ENCODE data around the gene NGB.
"Not testable (repeated sequence)": the region's sequence is repeated elsewhere in the genome, so short reads cannot be mapped to it uniquely, and the experiment has no call there.

NGB gene

GRCh38 chr14:77290705-77291104 lies 19.7 kb upstream of the NGB start:
- DNase-seq = no peak

- no peak for DNase-seq
Measured at GRCh38 chr14:77286576-77286975, 15.6 kb upstream of the NGB start.

GRCh38 chr14:77284466-77284865 lies 13.5 kb upstream of the NGB start:
- no peak for DNase-seq

GRCh38 chr14:77284066-77284465 lies 13.1 kb upstream of the NGB start:
- DNase-seq = no peak

DNA sequence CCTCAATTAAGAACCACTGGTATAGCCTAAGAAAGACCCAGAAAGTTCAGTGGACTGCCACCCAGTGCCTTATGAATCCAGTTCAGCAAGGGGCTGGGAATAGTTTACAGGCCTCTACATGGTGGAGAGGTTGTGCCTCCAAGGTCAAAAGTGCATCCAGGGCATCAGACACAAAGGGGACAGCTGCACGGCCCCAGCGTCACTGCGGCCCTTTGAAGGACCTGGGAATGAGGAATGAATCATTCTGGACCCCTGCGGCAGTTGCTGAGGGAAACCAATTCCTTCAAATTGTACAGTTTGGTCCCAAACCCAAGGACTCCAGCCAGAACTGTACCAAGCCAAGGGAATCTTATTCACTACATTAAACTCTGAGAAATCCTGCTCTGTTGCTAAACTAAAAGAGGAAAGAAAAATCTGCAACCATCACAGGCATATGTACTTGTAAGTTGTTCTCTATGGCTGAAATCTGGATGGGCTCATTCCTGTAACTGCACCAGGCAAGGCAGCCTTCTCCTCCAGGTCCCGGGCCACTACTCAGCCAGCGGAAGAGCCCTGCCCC lies 10.9 kb upstream of the NGB start:
- DNase-seq = no peak

DNA sequence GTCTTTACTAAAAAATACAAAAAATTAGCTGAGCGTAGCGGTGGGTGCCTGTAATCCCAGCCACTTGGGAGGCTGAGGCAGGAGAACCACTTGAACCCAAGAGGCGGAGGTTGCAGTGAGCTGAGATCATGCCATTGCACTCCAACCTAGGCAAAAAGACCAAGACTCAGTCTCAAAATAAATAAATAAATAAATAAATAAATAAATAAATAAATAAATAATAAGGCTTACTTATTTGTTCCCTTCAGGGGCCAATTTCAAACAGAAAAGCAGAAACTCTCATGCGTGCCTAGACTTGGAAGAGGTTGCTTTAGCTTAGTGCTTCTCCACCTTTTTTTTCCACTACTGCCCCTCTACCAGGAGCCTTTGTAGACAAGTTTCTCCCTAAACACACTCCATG lies 9.9 kb upstream of the NGB start:
- not testable (repeated sequence) for DNase-seq

DNA sequence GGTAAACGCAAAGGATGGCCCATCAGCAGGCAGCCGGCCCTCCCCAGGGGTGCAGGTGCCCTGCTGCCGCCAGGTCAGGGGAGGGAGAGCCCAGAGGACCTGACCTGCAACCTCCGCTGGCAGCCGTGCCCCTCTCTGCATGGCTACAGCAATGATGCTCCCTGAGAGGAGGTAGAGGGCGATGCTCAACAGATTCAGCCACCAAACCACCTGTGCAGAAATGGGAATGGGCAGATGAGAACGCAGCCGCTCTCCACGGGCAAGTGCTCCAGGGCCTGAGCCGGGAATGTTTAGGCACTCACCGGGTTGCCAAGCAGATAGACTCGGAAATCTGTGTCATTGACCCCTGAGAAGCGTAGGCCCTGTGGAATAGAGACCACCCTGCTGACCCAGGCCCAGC lies 8.7 kb upstream of the NGB start:
- no peak for DNase-seq

GRCh38 chr14:77278461-77279230 lies 7.6 kb upstream of the NGB start:
- no peak for DNase-seq

DNA sequence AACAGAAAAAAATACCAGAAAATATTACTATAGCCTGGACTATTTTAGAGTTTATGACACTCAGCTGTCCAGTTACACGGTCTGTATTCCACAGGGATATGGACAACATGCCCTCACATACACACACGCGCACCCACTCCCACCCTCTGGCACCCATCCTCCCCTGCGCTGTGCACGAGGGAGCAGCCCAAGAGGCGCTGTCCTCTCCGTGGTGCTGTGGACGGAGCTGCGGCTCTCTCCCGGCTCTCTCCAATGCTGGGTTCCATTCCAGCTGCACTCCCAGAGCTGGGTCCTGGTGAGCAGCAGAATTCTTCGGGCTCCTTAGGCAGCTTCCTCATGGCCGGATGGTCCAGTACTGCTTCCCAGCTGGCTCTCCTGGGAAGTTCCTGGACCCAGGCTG lies 6.0 kb upstream of the NGB start:
- DNase-seq = no peak

DNA sequence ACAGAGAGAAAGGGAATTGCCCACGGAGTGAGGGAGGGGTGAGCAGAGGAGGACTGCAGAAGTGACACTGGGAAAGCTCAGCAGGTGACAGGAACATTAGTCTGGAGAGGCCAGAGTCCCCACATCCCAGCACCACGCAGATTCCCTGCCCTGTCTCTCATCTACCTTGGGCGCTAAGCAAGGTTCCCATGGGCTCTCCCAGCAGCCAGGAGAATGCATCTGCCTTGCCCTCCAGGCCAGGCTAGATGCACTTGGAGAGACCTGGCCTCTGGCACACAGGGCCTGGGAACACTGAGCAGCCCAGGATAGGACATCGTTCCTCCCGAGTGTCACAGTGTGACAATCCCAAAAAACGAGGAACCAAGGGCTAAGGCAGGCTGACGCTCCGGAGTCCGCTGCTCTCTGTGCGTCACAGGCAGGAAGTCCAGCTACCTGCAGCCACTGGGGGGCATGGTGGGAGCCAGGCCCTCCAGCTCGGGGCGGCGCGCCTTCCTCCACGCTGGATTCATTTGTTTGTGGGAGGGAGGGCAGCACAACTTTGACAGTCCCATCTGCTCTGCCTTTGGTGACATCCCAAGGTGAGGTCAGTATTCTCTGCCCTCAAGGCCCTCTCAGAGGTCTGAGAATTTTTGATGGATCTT lies 5.4 kb upstream of the NGB start:
- no peak for DNase-seq

- no peak for DNase-seq
Measured at GRCh38 chr14:77275601-77276017, 4.6 kb upstream of the NGB start.

DNA sequence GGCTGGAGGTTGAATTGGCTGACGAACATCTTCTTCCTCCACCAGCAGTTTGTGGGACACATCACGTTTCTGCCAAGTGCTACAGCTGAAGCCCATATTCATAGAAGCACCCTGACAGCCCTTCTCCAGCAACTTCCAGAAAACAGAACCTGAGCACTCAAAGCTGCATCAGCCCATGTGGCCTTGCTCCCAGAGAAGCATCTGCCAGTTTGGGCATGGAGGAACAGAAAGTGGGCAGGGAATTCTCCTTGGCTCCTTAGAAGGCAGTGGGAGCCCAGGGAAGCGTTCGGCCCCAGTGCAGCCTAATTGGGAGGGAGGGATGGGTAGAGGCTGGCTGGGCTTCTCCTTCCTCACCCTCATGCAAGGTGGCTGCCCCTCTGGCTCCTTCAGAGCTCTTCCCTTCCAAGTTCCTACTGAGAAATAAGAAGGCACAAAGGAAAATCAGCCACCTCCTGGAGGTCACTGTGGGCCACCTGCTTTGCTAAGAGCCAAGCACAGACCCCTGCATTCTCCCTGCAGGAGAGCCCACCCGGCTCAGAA lies 4.1 kb upstream of the NGB start:
- DNase-seq = no peak

DNA sequence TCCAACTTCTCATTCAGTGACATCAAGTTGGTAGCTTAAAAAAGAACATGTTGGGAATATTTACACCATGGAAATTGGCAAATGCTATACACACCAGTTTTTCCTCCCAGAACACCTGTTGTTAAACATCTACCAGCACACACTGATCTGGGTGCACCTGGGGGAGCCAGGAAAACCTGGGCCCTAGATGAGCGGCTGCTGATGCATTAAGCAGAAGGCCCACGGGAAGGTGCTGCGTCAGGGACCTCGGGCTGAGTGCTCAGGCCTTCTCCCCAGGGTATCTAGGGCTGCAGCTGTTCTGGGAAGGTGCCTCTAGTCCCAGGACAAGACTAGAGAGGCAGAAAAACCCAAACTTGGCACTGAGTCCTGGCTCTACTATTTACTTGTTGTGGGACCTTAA lies 2.8 kb upstream of the NGB start:
- DNase-seq = no peak

GRCh38 chr14:77272261-77272660 lies 1.3 kb upstream of the NGB start:
- no peak for DNase-seq

DNA sequence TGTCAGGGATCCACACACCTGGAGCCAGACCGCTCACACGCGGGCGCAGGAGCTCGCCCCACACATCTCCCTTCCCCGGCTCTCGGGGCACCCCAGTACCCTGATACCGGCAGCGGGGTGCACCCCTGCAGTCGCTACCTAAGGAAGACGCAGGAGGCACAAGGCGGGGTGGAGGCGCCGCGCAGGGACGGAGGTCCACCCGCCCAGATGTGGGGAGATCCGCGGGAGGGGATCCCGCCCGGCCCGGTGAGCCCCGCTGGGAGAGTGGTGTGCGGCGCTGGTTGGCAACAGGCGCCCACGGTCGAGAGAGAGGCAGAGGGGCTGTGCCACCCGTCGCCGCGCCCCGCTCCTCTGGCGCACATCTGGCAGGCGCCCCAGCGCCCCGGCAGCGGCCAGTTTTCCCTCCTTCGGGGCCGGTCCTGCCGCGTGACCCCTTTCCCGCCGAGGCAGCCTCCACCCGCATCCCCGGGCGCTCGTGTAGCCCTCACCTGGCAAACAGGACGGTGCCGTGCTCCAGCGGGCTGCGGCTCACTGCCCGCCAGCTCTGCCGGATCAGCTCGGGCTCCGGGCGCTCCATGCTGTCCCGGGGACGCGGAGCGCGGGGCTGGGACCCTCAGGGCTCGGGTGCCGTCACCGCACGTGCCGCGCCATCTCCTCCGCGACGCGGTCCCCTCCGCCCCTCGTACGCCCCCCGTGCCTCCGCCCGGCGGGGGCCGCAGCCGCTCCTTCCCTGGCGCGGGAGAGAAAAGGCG lies 469 bp downstream of the NGB start:
- DNase-seq = no peak

DNA sequence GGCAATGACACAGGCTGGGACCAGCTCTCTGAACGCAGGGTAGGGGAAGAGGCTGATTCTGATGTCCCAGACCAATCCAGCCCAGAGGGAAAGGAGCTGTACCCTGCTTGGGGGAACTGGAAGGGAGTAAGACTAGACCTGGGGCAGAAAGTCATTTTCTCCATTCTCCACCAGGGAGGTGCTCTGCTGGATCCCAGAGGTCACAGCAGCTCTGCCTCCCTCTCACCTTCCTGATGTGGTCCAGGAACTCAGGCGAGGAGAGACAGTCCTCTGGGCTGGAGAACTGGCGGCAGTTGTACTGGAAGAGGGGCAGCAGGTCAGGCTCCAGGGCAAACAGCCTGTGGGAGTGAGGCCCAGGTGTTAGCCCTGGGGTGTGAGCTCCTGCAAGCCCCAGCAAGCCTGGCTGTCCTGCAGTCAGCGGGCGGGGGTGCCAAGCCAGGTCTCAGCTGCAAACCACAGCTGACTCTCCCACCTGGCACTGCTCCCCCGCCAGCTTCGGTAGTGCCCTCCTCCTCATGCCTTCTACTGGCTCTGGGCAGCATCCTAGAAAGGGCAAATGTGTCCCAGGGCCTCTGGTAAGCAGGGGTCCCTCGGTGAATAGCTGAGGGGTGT lies 1.9 kb downstream of the NGB start:
- no peak for DNase-seq

DNA sequence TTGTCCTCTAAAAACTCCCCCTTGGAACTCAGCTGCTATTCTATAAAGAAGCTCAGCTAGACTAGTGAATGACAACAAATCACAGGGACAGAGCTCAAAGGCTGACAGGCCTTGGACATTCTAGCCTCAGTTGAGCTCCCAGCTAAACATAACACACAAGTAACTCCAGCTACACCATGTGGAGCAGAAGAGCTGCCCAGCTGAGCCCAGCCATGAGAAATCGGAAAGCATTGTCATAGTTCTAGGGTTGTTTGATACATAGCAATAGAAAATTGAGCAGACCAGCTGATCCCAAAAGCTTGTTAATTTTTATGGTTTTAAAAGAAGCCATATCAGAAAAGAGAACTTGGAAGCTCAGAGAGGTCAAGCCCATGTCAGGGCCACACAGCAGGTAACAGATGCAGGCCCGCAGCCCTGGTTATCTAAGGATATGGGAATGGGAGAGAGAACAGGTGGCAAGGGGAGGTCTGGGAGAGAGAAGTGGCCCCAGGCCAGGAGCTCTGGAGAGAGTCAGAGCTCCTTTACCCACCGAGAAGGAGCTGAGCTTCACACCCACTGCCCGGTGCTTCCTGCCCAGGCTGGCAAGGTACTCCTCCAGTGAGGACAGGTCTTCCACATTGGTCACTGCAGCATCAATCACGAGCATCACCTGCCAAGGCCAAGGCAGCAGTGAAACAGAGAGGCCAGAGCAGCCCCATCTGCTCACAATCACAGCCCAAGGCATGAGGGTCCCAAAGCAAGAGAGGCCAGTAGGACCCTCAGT lies 2.9 kb downstream of the NGB start:
- no peak for DNase-seq

GRCh38 chr14:77266336-77266735 lies 4.7 kb downstream of the NGB start:
- DNase-seq = no peak

GRCh38 chr14:77265561-77266335 lies 5.3 kb downstream of the NGB start:
- DNase-seq = no peak

DNA sequence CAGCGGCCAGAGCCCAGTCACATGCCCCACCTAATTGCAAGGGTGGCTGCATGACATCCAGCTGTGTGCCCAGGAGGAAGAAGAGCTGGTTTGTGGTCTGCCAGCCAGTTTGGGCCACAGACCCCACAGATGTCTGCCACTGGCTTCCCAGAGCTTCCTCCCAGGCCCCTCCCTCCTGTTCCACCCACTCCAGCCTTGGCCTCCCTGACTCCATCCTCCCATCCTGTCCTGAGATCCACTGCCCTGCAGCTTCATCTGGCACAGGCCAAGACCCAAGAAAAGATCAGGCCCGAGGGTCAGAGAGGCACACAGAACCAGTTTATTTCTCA lies 5.9 kb downstream of the NGB start:
- DNase-seq = no peak

DNA sequence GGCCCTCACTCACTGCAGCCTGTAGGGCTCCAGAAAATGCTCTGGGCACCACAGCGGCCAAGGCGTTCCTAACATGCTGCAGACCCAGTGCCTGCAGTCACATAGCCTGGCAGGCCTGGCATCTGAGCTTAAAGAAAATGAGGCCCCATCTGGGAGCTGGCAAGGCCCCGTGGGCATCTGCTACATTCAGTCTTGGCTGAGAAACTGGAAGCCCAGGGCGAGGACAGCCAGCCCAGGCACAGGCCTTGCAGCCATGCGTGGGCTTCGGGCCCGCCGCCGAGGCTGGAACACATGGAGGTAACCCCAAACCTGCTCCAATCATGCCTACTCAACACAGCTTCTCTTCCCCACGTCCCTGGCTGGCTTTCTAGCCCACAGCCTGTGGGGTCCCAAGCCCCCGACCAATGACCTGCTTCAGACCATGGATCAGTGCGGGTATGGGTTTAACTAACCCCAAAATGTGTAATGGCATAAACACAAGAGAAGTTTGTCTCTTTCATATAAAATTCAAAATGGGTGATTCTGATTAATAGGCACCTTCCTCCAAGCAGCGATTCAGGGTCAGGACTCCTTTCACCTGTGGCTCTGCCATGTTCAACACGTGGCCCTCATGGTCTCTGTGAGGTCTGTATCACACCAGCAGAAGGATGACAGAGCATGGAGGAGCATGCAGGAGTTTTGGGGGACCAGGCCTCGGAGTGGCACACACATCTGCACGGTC lies 6.4 kb downstream of the NGB start:
- no peak for DNase-seq

Data from femur (tissue), 1 donor.